BJ (cell line): ENCODE data around the gene RDH14. TPM values are rescaled to one million over a fixed set of nuclear protein-coding genes. Genes with fewer than 3 reads are reported as not detected.
A peak's percentile ranks its signal among the peaks of the same experiment; 100 is the strongest.

Experiments used
- CTCF ChIA-PET: fragments of 350-600 bp; formaldehyde crosslinking; extraction: SDS; loops from one replicate; lab custom pipeline; 2021; ENCODE audit warnings: antibody characterized with exemption, inconsistent platforms; lab: Yijun Ruan, JAX
- POLR2A ChIA-PET: fragments of 300-600 bp; sonication (Branson Sonifier 250); formaldehyde crosslinking; extraction: SDS; loops from one replicate; lab custom pipeline; 2021; ENCODE audit warnings: antibody characterized with exemption; lab: Charles Lee
- DNase-seq: peaks from one replicate; pipeline ENCODE4 v3.0.0-alpha.2; 2011; ENCODE audit warnings: low read depth
- H3K27me3 ChIP-seq: 2 replicates; pipeline ENCODE4 v1.6.0; 2011; ENCODE audit warnings: low read length; ENCODE audit not compliant: control insufficient read depth, insufficient read depth
- H3K36me3 ChIP-seq: 2 replicates; pipeline ENCODE4 v1.5.1; 2011; ENCODE audit warnings: low read length; ENCODE audit not compliant: control insufficient read depth, insufficient read depth
- H3K4me3 ChIP-seq: 2 replicates; pipeline ENCODE4 v1.5.1; 2011; ENCODE audit warnings: low read depth, mild to moderate bottlenecking, control low read depth, low read length
- CTCF ChIP-seq: IDR thresholded peaks from 2 replicates; pipeline ENCODE4 v1.5.1; 2011; ENCODE audit warnings: low read depth, mild to moderate bottlenecking, control low read depth, inconsistent platforms, low read length, moderate library complexity; ENCODE audit not compliant: insufficient read depth
- polyA plus RNA-seq: library from polyadenylated mRNA; depleted of rRNA; stranded (reverse); fragments of >200 nt; gene quantifications from 2 replicates; pipeline ENCODE4 v1.2.3, GENCODE V29; 2011

Gene RDH14
- polyA plus RNA-seq, 1 experiment: 13.1 TPM

GRCh38 chr2:18603854-18604530 lies 43.5 kb upstream of the RDH14 start:
- no peaks in the 10 kb centered on the region for H3K36me3 ChIP-seq
- POLR2A ChIA-PET: no interaction called here
- CTCF ChIA-PET: no interaction called here
- DNase-seq: no peak
- no peaks in the 10 kb centered on the region for H3K27me3 ChIP-seq
- TF ChIP-seq CTCF: no peak
- no peak overlapping the region for H3K4me3 ChIP-seq

GRCh38 chr2:18602298-18602697 lies 41.8 kb upstream of the RDH14 start:
- no peak overlapping the region for H3K4me3 ChIP-seq
- no peak for DNase-seq
- no peak for TF ChIP-seq CTCF
- no peaks in the 10 kb centered on the region for H3K27me3 ChIP-seq
- H3K36me3 ChIP-seq: no peaks in the 10 kb centered on the region
- POLR2A ChIA-PET: no interaction called here
- CTCF ChIA-PET: interaction anchor here (0.9 kb wide), 1 partner anchor 154 kb away, joined by 3 read pairs; no protein-coding TSS in a partner anchor

- ChIA-PET POLR2A (no interaction called here), CTCF (no interaction called here)
- Histone ChIP-seq H3K36me3 (no peaks in the 10 kb centered on the region), H3K27me3 (no peaks in the 10 kb centered on the region), H3K4me3 (no peak overlapping the region)
- no peak for DNase-seq
- TF ChIP-seq CTCF: no peak
Measured at GRCh38 chr2:18600255-18600613, 39.8 kb upstream of the RDH14 start.

GRCh38 chr2:18599509-18600254 lies 39.2 kb upstream of the RDH14 start:
- Histone ChIP-seq H3K36me3 (no peaks in the 10 kb centered on the region), H3K27me3 (no peaks in the 10 kb centered on the region), H3K4me3 (no peak overlapping the region)
- POLR2A ChIA-PET: no interaction called here
- DNase-seq: peak; percentile 51
- TF ChIP-seq CTCF: no peak
- CTCF ChIA-PET: interaction anchor here (1.6 kb wide), 1 partner anchor 11 kb away, joined by 4 read pairs; no protein-coding TSS in a partner anchor

- ChIA-PET POLR2A (no interaction called here), CTCF (interaction anchor here (1.6 kb wide), 1 partner anchor 12 kb away, joined by 4 read pairs; no protein-coding TSS in a partner anchor)
- Histone ChIP-seq H3K27me3 (no peaks in the 10 kb centered on the region), H3K36me3 (no peaks in the 10 kb centered on the region), H3K4me3 (no peak overlapping the region)
- no peak for DNase-seq
- TF ChIP-seq CTCF: no peak
Measured at GRCh38 chr2:18598848-18599484, 38.5 kb upstream of the RDH14 start.
